GM21737 (cell line): Measurements from ENCODE around the gene RPP21.
"Not testable (repeated sequence)": the region's sequence is repeated elsewhere in the genome, so short reads cannot be mapped to it uniquely, and the experiment has no call there.

Experiments used
- ATAC-seq: cut with Tn5 transposase; IDR thresholded peaks from one replicate; pipeline ENCODE4 v1.9.1; 2021; ENCODE audit warnings: mild to moderate bottlenecking, moderate library complexity; ENCODE audit not compliant: unreplicated experiment

Gene RPP21

GRCh38 chr6:30369280-30369679, 24.3 kb downstream of the RPP21 start:
- ATAC-seq: not testable (repeated sequence)

GRCh38 chr6:30378290-30378937, 33.5 kb downstream of the RPP21 start:
- ATAC-seq: no peak

- ATAC-seq: no peak
Measured at GRCh38 chr6:30380464-30380863, 35.5 kb downstream of the RPP21 start.

GRCh38 chr6:30386166-30386565, 41.2 kb downstream of the RPP21 start:
- ATAC-seq: no peak

- ATAC-seq: no peak
Measured at GRCh38 chr6:30391240-30391639, 46.3 kb downstream of the RPP21 start.

GRCh38 chr6:30394139-30394538, 49.2 kb downstream of the RPP21 start:
- no peak for ATAC-seq
